Right ventricle myocardium superior (tissue), 1 donor: ENCODE data around the gene PHKA2. TPM values are rescaled to one million over a fixed set of nuclear protein-coding genes. Genes with fewer than 3 reads are reported as not detected.
"Not testable (repeated sequence)": the region's sequence is repeated elsewhere in the genome, so short reads cannot be mapped to it uniquely, and the experiment has no call there.

Experiments used
- ATAC-seq: fragments of 200-7000 bp; cut with Tn5 transposase; one replicate; pipeline ENCODE4 v1.9.1; 2020; ENCODE audit warnings: mild to moderate bottlenecking; ENCODE audit not compliant: poor library complexity
- DNase-seq: peaks from one replicate; pipeline ENCODE4 v3.0.0-alpha.2; 2020
- intact Hi-C: fragments of 100-400 bp; cut with DNase I; formaldehyde crosslinking; loops from one replicate; pipeline ENCODE4 v1.11.2; 2022
- long read RNA-seq: library from polyadenylated mRNA; unstranded; transcript quantifications from one replicate; pipeline ENCODE4 v2.0.0, GENCODE V29; 2021
- total RNA-seq: library from RNA; stranded (reverse); fragmentation: NEBNext Ultra II Directional; extraction: Animal tissue kit (Norgen Biotek cat#: 25700); gene quantifications from one replicate; pipeline ENCODE4 v1.2.1, GENCODE V29; 2021
- donor health status: DM: no; HTN: yes; CAD: no; lungs with severe emphysema.

PHKA2 gene, protein sequence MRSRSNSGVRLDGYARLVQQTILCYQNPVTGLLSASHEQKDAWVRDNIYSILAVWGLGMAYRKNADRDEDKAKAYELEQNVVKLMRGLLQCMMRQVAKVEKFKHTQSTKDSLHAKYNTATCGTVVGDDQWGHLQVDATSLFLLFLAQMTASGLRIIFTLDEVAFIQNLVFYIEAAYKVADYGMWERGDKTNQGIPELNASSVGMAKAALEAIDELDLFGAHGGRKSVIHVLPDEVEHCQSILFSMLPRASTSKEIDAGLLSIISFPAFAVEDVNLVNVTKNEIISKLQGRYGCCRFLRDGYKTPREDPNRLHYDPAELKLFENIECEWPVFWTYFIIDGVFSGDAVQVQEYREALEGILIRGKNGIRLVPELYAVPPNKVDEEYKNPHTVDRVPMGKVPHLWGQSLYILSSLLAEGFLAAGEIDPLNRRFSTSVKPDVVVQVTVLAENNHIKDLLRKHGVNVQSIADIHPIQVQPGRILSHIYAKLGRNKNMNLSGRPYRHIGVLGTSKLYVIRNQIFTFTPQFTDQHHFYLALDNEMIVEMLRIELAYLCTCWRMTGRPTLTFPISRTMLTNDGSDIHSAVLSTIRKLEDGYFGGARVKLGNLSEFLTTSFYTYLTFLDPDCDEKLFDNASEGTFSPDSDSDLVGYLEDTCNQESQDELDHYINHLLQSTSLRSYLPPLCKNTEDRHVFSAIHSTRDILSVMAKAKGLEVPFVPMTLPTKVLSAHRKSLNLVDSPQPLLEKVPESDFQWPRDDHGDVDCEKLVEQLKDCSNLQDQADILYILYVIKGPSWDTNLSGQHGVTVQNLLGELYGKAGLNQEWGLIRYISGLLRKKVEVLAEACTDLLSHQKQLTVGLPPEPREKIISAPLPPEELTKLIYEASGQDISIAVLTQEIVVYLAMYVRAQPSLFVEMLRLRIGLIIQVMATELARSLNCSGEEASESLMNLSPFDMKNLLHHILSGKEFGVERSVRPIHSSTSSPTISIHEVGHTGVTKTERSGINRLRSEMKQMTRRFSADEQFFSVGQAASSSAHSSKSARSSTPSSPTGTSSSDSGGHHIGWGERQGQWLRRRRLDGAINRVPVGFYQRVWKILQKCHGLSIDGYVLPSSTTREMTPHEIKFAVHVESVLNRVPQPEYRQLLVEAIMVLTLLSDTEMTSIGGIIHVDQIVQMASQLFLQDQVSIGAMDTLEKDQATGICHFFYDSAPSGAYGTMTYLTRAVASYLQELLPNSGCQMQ
- total RNA-seq: 47.6 TPM
- long read RNA-seq, full-length matches to known transcripts: 34 of 84 reads
- long read RNA-seq, partial matches to known transcripts: 15 of 84 reads
- long read RNA-seq, other reads (novel, unspliced or antisense): 35 of 84 reads

- DNase-seq (peak; percentile 76), ATAC-seq (peak; percentile 84)
- intact Hi-C loops: no loop called here
Measured at GRCh38 chrX:18983666-18984380, at the start of gene PHKA2. Gene PHKA2, minus strand, starts transcription at chrX:18984114. Its CDS starts 182 bp downstream, at chrX:18983932.

DNA sequence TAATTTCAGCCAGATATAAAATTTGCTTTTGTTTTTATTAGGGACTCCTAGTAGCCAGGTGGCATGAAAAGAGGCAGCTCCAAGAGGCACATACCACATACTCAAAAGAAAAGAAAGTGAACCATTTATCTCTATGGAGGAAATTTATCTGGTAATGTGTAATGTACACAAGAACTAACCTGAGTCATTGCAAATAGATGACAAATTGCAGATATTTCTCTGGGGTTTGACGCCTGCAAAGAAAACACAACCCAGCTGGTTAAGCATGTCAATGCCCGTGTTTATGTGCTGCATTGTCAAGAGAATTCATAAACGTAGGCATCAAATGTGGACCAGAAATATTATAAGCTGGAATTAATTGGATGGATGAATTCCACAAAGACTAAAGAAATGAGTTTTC lies 46.9 kb upstream of the PHKA2 start:
- no peak for DNase-seq
- no peak for ATAC-seq
- intact Hi-C loops: no loop called here

- no peak for DNase-seq
- no peak for ATAC-seq
- intact Hi-C loops: no loop called here
Measured at GRCh38 chrX:19028560-19028959, 44.6 kb upstream of the PHKA2 start.

GRCh38 chrX:19024366-19024765 lies 40.5 kb upstream of the PHKA2 start:
- ATAC-seq (no peak), DNase-seq (no peak)
- intact Hi-C loops: no loop called here

DNA sequence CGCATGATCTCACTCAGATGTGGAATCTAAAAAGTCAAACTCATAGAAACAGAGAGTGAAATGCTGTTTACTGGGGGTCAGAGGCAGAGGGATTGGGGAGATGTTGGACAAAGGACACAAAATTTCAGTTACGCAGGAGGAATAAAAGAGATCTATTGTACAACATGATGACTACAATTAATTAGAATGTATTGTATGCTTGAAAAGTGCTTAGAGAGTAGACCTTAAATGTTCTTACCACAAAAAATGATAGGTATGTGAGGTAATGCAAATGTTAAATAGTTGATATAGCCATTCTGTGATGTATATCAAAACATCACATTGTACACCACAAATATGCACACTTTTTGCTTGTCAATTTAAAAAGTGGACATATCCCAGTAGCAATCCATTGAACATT lies 36.1 kb upstream of the PHKA2 start:
- no peak for ATAC-seq
- DNase-seq: no peak
- intact Hi-C loops: no loop called here

DNA sequence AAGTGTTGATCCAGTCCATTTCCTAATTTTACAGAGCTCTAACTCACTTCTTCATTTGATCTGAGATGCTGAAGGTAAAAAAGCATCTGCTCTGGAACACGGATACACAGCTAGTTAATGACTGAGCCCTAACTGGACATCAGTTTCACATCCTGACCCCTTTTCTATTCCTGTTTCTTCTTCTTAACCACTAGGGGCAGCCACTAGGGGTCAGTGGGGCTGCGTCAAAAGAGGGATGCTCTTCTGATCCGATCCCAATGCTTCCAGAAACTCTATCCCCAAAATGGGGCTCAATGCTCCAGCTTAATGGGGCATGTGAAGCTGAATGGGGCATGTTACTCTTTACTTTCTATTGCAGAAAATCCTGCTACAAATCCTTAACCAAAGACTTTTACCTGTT lies 33.4 kb upstream of the PHKA2 start:
- intact Hi-C loops: no loop called here
- no peak for DNase-seq
- ATAC-seq: no peak

GRCh38 chrX:19016614-19017013 lies 32.7 kb upstream of the PHKA2 start:
- intact Hi-C loops, ATAC-seq: not testable (repeated sequence)

GRCh38 chrX:19007868-19008267 lies 24.0 kb upstream of the PHKA2 start:
- DNase-seq (no peak), ATAC-seq (no peak)
- intact Hi-C loops: no loop called here

More at GRCh38 chrX:19016614-19017013, 32.7 kb upstream of the PHKA2 start:
- not testable (repeated sequence) for DNase-seq

DNA sequence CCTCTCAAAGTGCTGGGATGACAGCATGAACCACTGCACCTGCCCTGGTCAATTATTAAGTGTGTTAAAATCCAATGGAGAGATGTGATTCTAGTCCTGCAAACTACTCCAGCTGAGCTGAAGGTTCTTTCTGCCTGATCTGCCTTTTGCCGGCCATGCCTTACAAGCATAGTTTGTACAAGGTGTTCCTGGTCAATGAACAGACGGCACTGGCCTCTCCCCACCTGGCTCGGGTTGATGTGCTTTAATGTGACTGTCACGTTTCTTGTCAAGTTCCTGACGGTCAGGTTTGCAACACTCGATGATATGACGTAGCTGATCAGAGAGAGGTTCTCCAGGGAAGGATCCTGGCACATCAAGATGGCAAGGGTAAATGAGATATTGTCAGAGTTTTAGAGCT lies 23.1 kb upstream of the PHKA2 start:
- no peak for ATAC-seq
- intact Hi-C loops: no loop called here
- DNase-seq: no peak

GRCh38 chrX:19005909-19006308 lies 22.0 kb upstream of the PHKA2 start:
- ATAC-seq (no peak), DNase-seq (no peak)
- intact Hi-C loops: no loop called here

- DNase-seq: no peak
- no peak for ATAC-seq
- intact Hi-C loops: no loop called here
Measured at GRCh38 chrX:19003756-19004155, 19.8 kb upstream of the PHKA2 start.

DNA sequence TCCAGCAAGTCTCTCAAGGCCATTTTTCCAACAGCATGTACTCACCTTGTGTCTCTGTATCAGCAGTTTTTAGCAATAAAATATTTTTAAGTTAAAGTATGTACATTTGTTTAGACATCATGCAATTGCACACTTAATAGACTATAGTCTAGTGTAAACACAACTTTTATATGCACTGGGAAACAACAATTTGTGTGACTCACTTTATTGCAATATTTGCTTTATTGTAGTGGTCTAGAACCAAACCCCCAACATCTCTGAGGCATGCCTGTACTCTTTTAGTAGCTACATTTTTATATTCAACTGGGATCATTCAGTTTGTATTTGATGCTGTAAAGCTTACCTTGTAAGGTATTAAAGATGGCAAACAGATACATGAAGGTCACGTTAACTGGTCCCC lies 14.7 kb upstream of the PHKA2 start:
- no peak for ATAC-seq
- intact Hi-C loops: no loop called here

DNA sequence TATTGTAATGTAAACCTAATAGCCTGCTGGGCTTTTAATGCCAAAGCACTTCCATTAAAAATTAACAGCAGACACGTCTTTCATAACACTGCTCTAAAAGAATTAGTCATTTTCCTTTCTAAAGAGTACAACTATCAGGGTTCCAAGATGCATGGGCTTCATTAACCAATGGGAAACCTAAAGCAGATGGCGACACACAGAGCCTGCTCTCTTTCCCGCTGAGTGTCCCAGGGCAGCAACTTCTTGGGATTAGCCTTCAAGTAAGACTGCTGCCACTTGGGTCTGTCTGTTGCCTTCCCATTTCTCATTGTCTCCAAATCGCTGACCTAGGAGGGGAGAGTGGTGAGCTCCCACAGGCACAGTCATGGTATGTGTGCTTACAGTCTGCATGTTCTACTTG lies 14.0 kb upstream of the PHKA2 start:
- intact Hi-C loops: no loop called here
- DNase-seq: no peak
- no peak for ATAC-seq

More for the DNA sequence above, 14.7 kb upstream of the PHKA2 start:
- DNase-seq: no peak

- intact Hi-C loops: no loop called here
Measured at GRCh38 chrX:18996536-18996935, 12.6 kb upstream of the PHKA2 start.

GRCh38 chrX:18995221-18995620 lies 11.3 kb upstream of the PHKA2 start:
- ATAC-seq: no peak
- DNase-seq: no peak
- intact Hi-C loops: no loop called here

More at GRCh38 chrX:18996536-18996935, 12.6 kb upstream of the PHKA2 start:
- ATAC-seq (no peak), DNase-seq (no peak)

- no peak for ATAC-seq
- DNase-seq: no peak
- intact Hi-C loops: no loop called here
Measured at GRCh38 chrX:18994713-18995112, 10.8 kb upstream of the PHKA2 start.

DNA sequence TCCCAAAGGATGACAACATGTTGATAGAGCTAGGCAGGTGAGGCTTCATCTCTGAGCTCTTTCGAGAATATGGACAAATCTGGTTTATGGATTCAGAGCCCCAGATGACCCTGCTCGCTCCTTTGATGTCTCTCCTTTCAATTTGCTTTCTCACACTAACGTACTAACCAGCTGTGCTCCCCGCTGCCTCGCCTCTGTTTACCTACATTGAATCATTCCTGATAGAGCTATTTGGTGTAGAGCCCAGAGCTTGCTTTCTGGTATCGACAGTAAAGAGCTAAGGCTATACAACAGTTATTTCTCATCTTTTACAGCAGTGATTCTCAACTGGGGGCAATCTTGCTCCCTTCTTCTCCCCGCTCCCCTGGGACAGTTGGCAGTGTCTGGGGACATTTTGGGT lies 8.9 kb upstream of the PHKA2 start:
- no peak for DNase-seq
- intact Hi-C loops: no loop called here
- no peak for ATAC-seq

DNA sequence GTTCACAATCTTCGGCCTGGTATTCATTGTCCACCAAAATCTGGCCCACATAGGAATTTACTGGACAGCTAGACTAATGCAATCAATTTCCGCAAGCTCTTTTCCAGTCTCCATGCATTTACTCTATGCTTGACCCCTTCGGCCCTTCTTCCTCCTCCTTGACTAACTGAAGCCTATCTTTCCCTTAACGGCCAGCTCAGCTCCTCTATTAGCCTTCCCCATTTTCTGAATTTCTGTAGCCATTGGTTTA lies 1.2 kb upstream of the PHKA2 start:
- ATAC-seq (no peak), DNase-seq (no peak)
- intact Hi-C loops: no loop called here
